PC-9 (cell line): ENCODE measurements around the gene PCDHGA7.
"Not testable (repeated sequence)": the region's sequence is repeated elsewhere in the genome, so short reads cannot be mapped to it uniquely, and the experiment has no call there.

Experiments used
- EZH2 ChIP-seq: fragments of 200-600 bp; sonication (generic); IDR thresholded peaks from 2 replicates; pipeline ENCODE4 v1.8.0; 2017; ENCODE audit warnings: antibody characterized with exemption, low read depth
- TF ChIP-seq, protein P1 (sequence below): fragments of 200-600 bp; sonication (generic); conservative IDR thresholded peaks from 2 replicates; pipeline ENCODE4 v1.6.1; 2017; ENCODE audit warnings: mixed run types, antibody characterized with exemption, mild to moderate bottlenecking, moderate library complexity

DNA sequence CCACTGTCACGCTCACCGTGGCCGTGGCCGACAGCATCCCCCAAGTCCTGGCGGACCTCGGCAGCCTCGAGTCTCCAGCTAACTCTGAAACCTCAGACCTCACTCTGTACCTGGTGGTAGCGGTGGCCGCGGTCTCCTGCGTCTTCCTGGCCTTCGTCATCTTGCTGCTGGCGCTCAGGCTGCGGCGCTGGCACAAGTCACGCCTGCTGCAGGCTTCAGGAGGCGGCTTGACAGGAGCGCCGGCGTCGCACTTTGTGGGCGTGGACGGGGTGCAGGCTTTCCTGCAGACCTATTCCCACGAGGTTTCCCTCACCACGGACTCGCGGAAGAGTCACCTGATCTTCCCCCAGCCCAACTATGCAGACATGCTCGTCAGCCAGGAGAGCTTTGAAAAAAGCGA is 50.2 kb downstream of the PCDHGA7 start:
- TF ChIP-seq, protein P1, sequence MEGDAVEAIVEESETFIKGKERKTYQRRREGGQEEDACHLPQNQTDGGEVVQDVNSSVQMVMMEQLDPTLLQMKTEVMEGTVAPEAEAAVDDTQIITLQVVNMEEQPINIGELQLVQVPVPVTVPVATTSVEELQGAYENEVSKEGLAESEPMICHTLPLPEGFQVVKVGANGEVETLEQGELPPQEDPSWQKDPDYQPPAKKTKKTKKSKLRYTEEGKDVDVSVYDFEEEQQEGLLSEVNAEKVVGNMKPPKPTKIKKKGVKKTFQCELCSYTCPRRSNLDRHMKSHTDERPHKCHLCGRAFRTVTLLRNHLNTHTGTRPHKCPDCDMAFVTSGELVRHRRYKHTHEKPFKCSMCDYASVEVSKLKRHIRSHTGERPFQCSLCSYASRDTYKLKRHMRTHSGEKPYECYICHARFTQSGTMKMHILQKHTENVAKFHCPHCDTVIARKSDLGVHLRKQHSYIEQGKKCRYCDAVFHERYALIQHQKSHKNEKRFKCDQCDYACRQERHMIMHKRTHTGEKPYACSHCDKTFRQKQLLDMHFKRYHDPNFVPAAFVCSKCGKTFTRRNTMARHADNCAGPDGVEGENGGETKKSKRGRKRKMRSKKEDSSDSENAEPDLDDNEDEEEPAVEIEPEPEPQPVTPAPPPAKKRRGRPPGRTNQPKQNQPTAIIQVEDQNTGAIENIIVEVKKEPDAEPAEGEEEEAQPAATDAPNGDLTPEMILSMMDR, result not testable (repeated sequence)
- TF ChIP-seq EZH2, result not testable (repeated sequence)
